RWPE1 (cell line): Measurements from ENCODE around the gene GNB3.
"Not testable (repeated sequence)": the region's sequence is repeated elsewhere in the genome, so short reads cannot be mapped to it uniquely, and the experiment has no call there.

ENCODE experiments used
- CTCF ChIA-PET: fragments of 350-600 bp; sonication (Branson Sonifier 250); formaldehyde crosslinking; extraction: SDS; loops from one replicate; lab custom pipeline; 2021; lab: Yijun Ruan, JAX
- POLR2A ChIA-PET: fragments of 400-600 bp; formaldehyde crosslinking; extraction: SDS; loops from one replicate; lab custom pipeline; 2020; ENCODE audit warnings: antibody characterized with exemption; ENCODE audit not compliant: low non-redundant PET; lab: Yijun Ruan, JAX
- DNase-seq: peaks from one replicate; pipeline ENCODE4 v3.0.0; 2012; ENCODE audit warnings: low spot score
- H3K27ac ChIP-seq: fragments of 450-650 bp; 2 replicates; pipeline ENCODE4 v1.5.1; 2017
- TF ChIP-seq, protein P1 (sequence below): fragments of 450-650 bp; conservative IDR thresholded peaks from 2 replicates; pipeline ENCODE4 v1.5.1; 2017; ENCODE audit warnings: low read depth, mild to moderate bottlenecking

The GNB3 gene

DNA sequence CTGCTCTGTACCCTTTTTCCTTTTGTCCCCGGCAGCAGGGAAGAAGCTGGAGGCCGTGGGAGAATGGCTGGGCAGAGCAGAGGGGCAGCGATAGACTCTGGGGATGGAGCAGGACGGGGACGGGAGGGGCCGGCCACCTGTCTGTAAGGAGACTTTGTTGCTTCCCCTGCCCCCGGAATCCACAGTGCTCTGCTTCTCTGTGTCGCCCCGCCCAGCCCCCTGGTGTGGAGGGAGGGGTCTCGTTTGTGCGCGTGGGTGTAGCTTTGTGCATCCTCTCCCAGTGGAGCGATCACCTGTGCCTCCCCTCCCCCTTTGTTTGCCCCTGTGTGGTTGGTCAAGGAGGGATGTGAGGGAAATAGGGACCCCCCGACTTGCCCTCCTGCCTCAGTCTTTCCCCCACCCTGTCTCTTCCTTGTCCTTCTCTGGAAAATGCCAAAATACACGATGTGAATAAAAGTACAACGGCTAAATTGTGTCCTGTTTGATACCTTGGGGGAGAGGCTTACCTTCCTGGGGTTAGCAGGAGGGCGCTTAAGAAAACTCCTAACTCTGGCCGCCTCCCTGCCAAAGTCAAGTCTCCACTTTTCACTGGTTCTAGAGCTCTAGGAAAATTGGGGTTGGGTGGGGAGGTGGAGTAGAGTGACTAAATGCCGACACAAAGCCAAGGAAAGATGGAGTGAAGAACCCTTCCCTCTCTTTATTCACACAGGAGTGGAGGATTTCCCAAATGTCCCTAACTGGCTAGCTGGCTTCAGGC is 25.6 kb downstream of the GNB3 start:
- DNase-seq: no peak
- ChIA-PET POLR2A (interaction anchor here (0.6 to 2.3 kb wide), 2 partner anchors 14 to 80 kb away, joined by 3 to 13 read pairs; partner anchors contain the start of gene USP5), CTCF (interaction anchor here (0.5 kb wide), 1 partner anchor 78 kb away, joined by 3 read pairs; no protein-coding TSS in a partner anchor)
- TF ChIP-seq, protein P1, sequence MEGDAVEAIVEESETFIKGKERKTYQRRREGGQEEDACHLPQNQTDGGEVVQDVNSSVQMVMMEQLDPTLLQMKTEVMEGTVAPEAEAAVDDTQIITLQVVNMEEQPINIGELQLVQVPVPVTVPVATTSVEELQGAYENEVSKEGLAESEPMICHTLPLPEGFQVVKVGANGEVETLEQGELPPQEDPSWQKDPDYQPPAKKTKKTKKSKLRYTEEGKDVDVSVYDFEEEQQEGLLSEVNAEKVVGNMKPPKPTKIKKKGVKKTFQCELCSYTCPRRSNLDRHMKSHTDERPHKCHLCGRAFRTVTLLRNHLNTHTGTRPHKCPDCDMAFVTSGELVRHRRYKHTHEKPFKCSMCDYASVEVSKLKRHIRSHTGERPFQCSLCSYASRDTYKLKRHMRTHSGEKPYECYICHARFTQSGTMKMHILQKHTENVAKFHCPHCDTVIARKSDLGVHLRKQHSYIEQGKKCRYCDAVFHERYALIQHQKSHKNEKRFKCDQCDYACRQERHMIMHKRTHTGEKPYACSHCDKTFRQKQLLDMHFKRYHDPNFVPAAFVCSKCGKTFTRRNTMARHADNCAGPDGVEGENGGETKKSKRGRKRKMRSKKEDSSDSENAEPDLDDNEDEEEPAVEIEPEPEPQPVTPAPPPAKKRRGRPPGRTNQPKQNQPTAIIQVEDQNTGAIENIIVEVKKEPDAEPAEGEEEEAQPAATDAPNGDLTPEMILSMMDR: no peak
- H3K27ac ChIP-seq: peak overlapping the region; percentile 84

DNA sequence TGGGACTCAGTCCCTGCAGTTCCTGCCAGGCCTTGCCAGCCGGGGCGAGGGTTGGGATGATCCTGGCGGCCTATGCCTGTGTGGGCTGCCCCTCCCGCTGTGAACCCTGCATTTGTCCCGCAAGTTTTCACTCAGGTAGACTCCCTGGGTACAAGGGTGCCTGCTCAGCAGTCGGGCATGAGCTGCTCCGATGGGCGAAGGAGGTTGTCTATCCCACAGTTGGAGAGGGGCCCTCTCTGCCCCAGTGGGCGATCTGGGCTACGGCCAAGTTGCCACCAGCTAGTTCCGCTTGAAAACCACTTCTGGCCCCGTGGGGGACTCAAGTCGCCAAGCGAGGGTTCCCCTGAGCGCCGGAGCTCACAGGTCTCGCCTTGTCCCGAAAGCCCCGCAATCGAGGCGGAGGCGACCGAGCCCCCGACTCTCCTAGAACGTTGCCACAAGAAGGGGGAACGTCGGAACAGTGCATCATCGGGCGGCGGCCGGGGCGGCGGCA is 26.2 kb downstream of the GNB3 start:
- no peak for DNase-seq
- H3K27ac ChIP-seq: peak overlapping the region; percentile 84
- CTCF ChIA-PET: no interaction called here
- POLR2A ChIA-PET: interaction anchor here (0.6 to 2.3 kb wide), 2 partner anchors 15 to 79 kb away, joined by 3 to 13 read pairs; partner anchors contain the start of gene USP5
- TF ChIP-seq, protein P1: no peak

DNA sequence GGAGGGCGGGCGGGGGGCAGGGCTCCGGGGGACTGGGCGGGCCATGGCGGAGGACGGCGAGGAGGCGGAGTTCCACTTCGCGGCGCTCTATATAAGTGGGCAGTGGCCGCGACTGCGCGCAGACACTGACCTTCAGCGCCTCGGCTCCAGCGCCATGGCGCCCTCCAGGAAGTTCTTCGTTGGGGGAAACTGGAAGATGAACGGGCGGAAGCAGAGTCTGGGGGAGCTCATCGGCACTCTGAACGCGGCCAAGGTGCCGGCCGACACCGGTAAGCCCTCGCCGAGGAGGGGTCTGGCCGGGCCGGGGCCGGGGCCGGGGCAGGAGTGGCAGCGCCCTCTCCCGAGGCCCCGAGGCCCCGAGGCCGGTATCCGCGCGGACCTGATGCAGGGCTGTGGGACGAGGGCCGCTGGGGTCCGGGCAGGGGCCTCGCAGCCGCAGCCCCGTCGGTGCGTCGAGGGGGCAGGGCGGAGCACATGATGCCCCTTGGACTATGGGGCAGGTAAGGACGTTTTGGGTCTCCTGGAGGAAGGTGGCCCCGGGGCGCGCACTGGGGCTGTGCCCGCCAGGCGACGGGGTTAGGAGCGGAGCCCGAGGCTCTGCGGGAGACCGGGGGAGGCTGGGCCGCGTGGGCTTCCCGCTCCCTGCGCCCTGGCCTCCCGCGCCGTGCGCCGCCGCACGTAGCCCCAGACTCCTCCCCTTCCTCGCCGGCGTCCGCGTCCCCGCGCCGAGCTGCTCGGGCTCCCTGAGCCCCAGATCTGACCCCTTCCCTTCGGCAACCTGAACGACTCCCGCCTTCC is 26.9 kb downstream of the GNB3 start, which contains the start of gene TPI1:
Gene TPI1 (plus strand): TSS at position 119 of the 798 bp plus-strand sequence. CDS start 36 bp downstream, at position 155.
- TF ChIP-seq, protein P1: no peak
- peak within 1 kb of the TSS; percentile 84 for H3K27ac ChIP-seq
- POLR2A ChIA-PET: interaction anchor here (2.3 kb wide), 1 partner anchor 15 kb away, joined by 13 read pairs; the partner anchor contains the start of gene USP5
- DNase-seq: peak; percentile 84
- CTCF ChIA-PET: interaction anchor here (0.6 kb wide), 1 partner anchor 75 kb away, joined by 3 read pairs; no protein-coding TSS in a partner anchor

DNA sequence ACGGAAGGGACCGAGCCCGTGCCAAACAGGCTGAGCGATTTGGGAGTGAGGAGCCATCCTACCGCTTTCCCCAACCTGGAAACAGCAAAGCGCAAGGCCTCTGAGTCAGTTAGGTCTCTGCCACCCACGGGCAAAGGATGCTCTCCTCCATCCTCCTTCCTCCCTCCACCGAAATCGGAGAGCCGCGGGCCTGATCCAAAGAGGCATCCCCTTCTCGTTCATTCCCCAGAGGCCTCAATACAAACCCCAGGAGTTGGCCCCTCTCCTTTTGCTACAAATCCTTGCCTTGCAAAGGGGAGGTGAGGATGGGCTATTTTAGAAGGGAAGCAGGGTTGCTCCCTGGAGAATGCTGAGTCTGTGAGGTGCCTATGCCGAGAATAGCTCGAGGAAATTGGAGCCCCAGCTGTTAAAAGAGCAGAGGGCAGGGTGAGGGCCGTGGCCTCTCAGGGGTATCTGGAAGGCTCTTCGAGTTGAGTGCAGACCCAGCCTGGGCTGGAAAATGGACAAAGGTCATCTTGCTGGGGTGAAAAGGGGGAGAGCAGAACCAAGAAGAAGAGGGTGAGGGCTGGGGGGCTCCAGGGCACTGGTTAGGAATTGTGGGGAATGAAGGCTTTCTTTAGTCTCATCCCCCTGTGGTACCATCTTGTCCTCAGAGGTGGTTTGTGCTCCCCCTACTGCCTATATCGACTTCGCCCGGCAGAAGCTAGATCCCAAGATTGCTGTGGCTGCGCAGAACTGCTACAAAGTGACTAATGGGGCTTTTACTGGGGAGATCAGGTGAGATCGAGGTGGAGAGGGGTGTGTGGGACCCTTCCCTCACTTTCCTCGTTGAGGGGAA is 27.7 kb downstream of the GNB3 start:
- TF ChIP-seq, protein P1: no peak
- POLR2A ChIA-PET: interaction anchor here (2.3 kb wide), 1 partner anchor 16 kb away, joined by 13 read pairs; the partner anchor contains the start of gene USP5
- CTCF ChIA-PET: interaction anchor here (0.6 to 2.0 kb wide), 4 partner anchors 16 to 117 kb away, joined by 3 to 12 read pairs (median 6); no protein-coding TSS in a partner anchor
- no peak for DNase-seq
- peak overlapping the region; percentile 84 for H3K27ac ChIP-seq

DNA sequence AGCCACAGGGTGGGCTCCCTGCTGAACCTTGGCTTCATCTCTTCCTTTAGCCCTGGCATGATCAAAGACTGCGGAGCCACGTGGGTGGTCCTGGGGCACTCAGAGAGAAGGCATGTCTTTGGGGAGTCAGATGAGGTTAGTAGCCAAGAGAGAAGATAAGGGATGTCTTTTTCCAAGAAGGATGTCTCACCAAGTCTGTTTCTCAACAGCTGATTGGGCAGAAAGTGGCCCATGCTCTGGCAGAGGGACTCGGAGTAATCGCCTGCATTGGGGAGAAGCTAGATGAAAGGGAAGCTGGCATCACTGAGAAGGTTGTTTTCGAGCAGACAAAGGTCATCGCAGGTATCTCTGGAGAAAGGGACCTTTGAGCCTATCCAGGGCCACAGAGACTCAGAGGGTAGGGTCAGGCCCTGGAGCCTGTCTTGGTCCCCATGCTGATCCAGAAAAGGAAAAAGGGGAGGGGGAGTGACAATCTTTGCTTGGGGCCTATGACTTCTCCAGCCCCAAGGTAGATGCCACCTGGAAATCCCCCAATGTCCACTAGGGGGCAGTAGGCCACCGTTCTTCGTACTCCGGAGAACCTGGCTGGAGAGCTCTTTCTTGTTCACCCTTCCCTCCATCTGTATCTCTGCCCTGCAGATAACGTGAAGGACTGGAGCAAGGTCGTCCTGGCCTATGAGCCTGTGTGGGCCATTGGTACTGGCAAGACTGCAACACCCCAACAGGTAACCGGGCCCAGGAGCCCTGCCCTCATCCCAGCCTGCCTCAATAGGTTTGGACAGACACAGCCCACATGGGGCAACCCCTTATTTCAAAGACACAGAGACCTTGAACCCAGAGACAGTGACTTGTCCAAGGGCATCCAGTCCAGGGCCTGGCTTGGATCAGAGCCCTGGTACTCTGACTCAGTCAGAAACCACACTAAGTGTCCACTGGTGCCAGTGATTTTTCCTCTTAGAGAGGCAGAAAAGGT is 28.6 kb downstream of the GNB3 start:
- ChIA-PET CTCF (interaction anchor here (0.7 to 2.0 kb wide), 6 partner anchors 15 to 145 kb away, joined by 3 to 12 read pairs (median 6); partner anchors contain the start of gene USP5), POLR2A (no interaction called here)
- DNase-seq: peak; percentile 61
- TF ChIP-seq, protein P1: peak; percentile 71
- H3K27ac ChIP-seq: peak overlapping the region; percentile 84

DNA sequence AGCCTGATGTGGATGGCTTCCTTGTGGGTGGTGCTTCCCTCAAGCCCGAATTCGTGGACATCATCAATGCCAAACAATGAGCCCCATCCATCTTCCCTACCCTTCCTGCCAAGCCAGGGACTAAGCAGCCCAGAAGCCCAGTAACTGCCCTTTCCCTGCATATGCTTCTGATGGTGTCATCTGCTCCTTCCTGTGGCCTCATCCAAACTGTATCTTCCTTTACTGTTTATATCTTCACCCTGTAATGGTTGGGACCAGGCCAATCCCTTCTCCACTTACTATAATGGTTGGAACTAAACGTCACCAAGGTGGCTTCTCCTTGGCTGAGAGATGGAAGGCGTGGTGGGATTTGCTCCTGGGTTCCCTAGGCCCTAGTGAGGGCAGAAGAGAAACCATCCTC is 29.6 kb downstream of the GNB3 start:
- CTCF ChIA-PET: interaction anchor here (0.6 to 2.0 kb wide), 4 partner anchors 21 to 348 kb away, joined by 3 to 12 read pairs (median 3); no protein-coding TSS in a partner anchor
- peak overlapping the region; percentile 84 for H3K27ac ChIP-seq
- DNase-seq, POLR2A ChIA-PET: not testable (repeated sequence)
